Measurements from ENCODE around the gene CD19.

Gene CD19

DNA sequence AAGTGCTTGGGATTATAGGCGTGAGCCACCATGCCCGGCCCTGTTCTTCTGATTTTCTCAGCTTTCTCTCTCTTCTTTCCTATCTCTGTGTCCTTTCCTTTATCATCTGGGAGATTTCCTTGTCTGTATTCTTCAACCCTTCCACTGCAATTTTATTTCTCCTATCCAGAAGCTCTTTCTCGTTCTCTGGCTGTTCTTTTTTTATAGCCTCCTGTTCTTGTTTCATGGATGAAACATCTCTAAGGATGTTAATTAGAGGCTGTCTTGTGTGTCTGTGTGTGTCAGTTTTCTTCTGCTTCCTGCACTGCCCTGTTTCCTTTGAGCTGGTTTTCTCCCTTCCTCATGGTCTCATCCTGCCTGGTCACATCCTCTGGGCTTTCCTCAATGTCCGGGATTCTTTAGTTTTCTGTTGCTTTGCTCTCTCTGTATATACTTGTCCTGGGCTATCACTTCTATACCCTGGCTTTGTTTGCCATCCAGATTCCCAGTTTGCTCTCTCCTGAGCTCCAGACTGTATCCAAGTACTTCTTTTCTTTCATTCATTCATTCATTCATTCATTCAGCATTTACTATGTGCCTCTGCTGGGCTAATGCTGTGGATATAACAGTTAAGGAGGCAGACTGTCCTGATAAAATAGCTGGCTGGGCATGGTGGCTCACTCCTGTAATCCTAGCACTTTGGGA lies 55.5 kb downstream of the CD19 start:
- DNase-seq (ENCODE audit: insufficient read length, low spot score) (no peak), FAIRE-seq (no peak)
- TF ChIP-seq, protein P1, sequence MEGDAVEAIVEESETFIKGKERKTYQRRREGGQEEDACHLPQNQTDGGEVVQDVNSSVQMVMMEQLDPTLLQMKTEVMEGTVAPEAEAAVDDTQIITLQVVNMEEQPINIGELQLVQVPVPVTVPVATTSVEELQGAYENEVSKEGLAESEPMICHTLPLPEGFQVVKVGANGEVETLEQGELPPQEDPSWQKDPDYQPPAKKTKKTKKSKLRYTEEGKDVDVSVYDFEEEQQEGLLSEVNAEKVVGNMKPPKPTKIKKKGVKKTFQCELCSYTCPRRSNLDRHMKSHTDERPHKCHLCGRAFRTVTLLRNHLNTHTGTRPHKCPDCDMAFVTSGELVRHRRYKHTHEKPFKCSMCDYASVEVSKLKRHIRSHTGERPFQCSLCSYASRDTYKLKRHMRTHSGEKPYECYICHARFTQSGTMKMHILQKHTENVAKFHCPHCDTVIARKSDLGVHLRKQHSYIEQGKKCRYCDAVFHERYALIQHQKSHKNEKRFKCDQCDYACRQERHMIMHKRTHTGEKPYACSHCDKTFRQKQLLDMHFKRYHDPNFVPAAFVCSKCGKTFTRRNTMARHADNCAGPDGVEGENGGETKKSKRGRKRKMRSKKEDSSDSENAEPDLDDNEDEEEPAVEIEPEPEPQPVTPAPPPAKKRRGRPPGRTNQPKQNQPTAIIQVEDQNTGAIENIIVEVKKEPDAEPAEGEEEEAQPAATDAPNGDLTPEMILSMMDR (IDR thresholded peaks at IDR 0.05; ENCODE audit: insufficient read depth, missing control alignments) = no peak

Data from D721Med (cell line).